Loucy (cell line): ENCODE results near the gene SLC4A1.

ENCODE experiments used
- H2AFZ ChIP-seq: fragments of 200-600 bp; sonication (generic); 2 replicates; pipeline ENCODE4 v1.6.0; 2016; ENCODE audit warnings: antibody characterized with exemption, mild to moderate bottlenecking, low read length, moderate library complexity
- H3F3A ChIP-seq: fragments of 200-600 bp; 2 replicates; pipeline ENCODE4 v1.6.0; 2016; ENCODE audit warnings: antibody characterized with exemption, low read depth, mild to moderate bottlenecking
- H3K27me3 ChIP-seq: fragments of 200-600 bp; sonication (generic); 2 replicates; pipeline ENCODE4 v1.6.1; 2014; ENCODE audit warnings: low read length, mild to moderate bottlenecking; ENCODE audit not compliant: insufficient read depth, poor library complexity, severe bottlenecking
- H3K36me3 ChIP-seq: fragments of 200-600 bp; sonication (generic); 2 replicates; pipeline ENCODE4 v1.6.1; 2016; ENCODE audit warnings: low read length; ENCODE audit not compliant: insufficient read depth
- H3K4me1 ChIP-seq: fragments of 200-600 bp; sonication (generic); 2 replicates; pipeline ENCODE4 v1.5.1; 2014; ENCODE audit warnings: low read length, mild to moderate bottlenecking; ENCODE audit not compliant: insufficient read depth, poor library complexity, severe bottlenecking
- H3K4me2 ChIP-seq: fragments of 200-600 bp; sonication (generic); 2 replicates; pipeline ENCODE4 v1.6.0; 2014; ENCODE audit warnings: antibody characterized with exemption, low read length, low read depth, mild to moderate bottlenecking; ENCODE audit not compliant: poor library complexity, severe bottlenecking
- H3K4me3 ChIP-seq: fragments of 200-600 bp; sonication (generic); 2 replicates; pipeline ENCODE4 v1.5.1; 2014; ENCODE audit warnings: low read length, mild to moderate bottlenecking, mixed read lengths; ENCODE audit not compliant: poor library complexity, severe bottlenecking
- H3K79me2 ChIP-seq: fragments of 200-600 bp; sonication (generic); 2 replicates; pipeline ENCODE4 v1.6.1; 2014; ENCODE audit warnings: low read length; ENCODE audit not compliant: insufficient read depth
- H3K9ac ChIP-seq: fragments of 200-600 bp; sonication (generic); 2 replicates; pipeline ENCODE4 v1.6.0; 2014; ENCODE audit warnings: mild to moderate bottlenecking, low read depth, low read length, moderate library complexity; ENCODE audit not compliant: poor library complexity, severe bottlenecking
- H3K9me2 ChIP-seq: fragments of 200-600 bp; sonication (generic); replicated peaks from 2 replicates; pipeline ENCODE4 v1.6.1; 2016; ENCODE audit warnings: low read depth, low read length, mixed read lengths
- H3K9me3 ChIP-seq: fragments of 200-600 bp; sonication (generic); 2 replicates; pipeline ENCODE4 v1.6.1; 2014; ENCODE audit warnings: mild to moderate bottlenecking, antibody characterized with exemption, low read length, low read depth; ENCODE audit not compliant: insufficient read depth
- H4K20me1 ChIP-seq: fragments of 200-600 bp; sonication (generic); 2 replicates; pipeline ENCODE4 v1.6.0; 2014; ENCODE audit warnings: antibody characterized with exemption, low read length, mild to moderate bottlenecking; ENCODE audit not compliant: insufficient read depth, poor library complexity, severe bottlenecking
- CTCF ChIP-seq: fragments of 200-600 bp; sonication (generic); conservative IDR thresholded peaks from 2 replicates; pipeline ENCODE4 v1.5.1; 2014; ENCODE audit warnings: mild to moderate bottlenecking, antibody characterized with exemption, low read length
- EZH2phosphoT487 ChIP-seq: fragments of 200-600 bp; IDR thresholded peaks from 2 replicates; pipeline ENCODE4 v1.6.1; 2018; ENCODE audit warnings: antibody characterized with exemption, mild to moderate bottlenecking, moderate library complexity, borderline replicate concordance

Gene SLC4A1

GRCh38 chr17:44254361-44255095 is 13.4 kb downstream of the SLC4A1 start:
- no peaks in the 10 kb centered on the region for H3K9me3 ChIP-seq
- no peak overlapping the region for H2AFZ ChIP-seq
- no peaks in the 10 kb centered on the region for H3K36me3 ChIP-seq
- H3K27me3 ChIP-seq, result no peaks in the 10 kb centered on the region
- H4K20me1 ChIP-seq, result no peaks in the 10 kb centered on the region
- H3K4me3 ChIP-seq, result no peak overlapping the region
- H3K9me2 ChIP-seq, result no peaks in the 10 kb centered on the region
- H3K9ac ChIP-seq, result no peak overlapping the region
- no peaks in the 10 kb centered on the region for H3K4me1 ChIP-seq
- TF ChIP-seq CTCF, result no peak
- TF ChIP-seq EZH2phosphoT487, result no peak
- H3K4me2 ChIP-seq, result no peak overlapping the region
- no peaks in the 10 kb centered on the region for H3F3A ChIP-seq
- no peaks in the 10 kb centered on the region for H3K79me2 ChIP-seq

GRCh38 chr17:44253006-44253405 is 14.9 kb downstream of the SLC4A1 start:
- TF ChIP-seq CTCF, result no peak
- TF ChIP-seq EZH2phosphoT487, result no peak
- Histone ChIP-seq H3K9me3 (no peaks in the 10 kb centered on the region), H3K79me2 (no peaks in the 10 kb centered on the region), H3K4me2 (no peak overlapping the region), H4K20me1 (no peaks in the 10 kb centered on the region), H2AFZ (no peak overlapping the region), H3K4me3 (no peak overlapping the region), H3K27me3 (no peaks in the 10 kb centered on the region), H3K36me3 (no peaks in the 10 kb centered on the region), H3K4me1 (peaks cover 5% of the 10 kb centered on the region), H3K9ac (no peak overlapping the region), H3K9me2 (no peaks in the 10 kb centered on the region), H3F3A (no peaks in the 10 kb centered on the region)

GRCh38 chr17:44251062-44251461 is 16.9 kb downstream of the SLC4A1 start:
- Histone ChIP-seq H3K9me2 (no peaks in the 10 kb centered on the region), H3K4me1 (peaks cover 19% of the 10 kb centered on the region), H3K79me2 (no peaks in the 10 kb centered on the region), H3K9me3 (no peaks in the 10 kb centered on the region), H3K36me3 (no peaks in the 10 kb centered on the region), H4K20me1 (no peaks in the 10 kb centered on the region), H3K9ac (no peak overlapping the region), H2AFZ (no peak overlapping the region), H3K27me3 (no peaks in the 10 kb centered on the region), H3K4me2 (no peak overlapping the region), H3K4me3 (no peak overlapping the region), H3F3A (no peaks in the 10 kb centered on the region)
- TF ChIP-seq CTCF, result no peak
- TF ChIP-seq EZH2phosphoT487, result no peak
